ENCODE measurements around the gene PLEKHA7.

DNA sequence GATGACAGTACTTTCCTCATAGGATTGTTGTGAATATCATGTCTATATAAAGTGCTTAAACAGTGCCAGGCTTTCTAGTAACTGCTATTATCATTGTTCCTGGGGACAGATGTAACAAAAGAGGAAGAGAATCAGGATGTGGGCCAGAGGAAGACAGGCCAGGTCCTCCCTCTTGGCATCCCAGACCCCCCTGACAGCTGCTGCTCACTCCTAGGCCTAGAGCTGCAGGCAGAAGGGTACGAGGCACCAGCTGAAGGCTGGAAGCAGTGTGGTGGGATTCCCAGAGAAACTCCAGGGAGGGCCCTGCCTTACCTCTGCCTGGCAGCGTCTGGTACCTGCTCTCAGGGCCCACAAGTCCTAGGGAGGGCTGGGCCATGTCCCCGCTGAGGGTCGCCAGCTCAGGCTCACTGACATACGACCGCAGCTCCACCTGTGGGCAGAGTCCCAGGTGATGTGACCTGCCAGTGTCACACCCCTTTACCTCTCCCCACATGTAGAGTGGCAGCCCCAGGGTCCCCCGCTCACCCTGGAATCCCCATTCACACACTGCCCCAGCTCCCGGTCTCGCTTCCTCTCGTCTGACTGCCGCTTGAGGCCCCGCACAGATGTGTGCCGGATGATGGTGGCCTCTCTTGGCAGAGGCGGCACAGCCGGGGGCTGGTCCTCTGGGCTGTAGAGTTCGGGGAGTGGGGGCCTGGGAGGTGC lies 223.6 kb downstream of the PLEKHA7 start:
- TF ChIP-seq, protein P1, sequence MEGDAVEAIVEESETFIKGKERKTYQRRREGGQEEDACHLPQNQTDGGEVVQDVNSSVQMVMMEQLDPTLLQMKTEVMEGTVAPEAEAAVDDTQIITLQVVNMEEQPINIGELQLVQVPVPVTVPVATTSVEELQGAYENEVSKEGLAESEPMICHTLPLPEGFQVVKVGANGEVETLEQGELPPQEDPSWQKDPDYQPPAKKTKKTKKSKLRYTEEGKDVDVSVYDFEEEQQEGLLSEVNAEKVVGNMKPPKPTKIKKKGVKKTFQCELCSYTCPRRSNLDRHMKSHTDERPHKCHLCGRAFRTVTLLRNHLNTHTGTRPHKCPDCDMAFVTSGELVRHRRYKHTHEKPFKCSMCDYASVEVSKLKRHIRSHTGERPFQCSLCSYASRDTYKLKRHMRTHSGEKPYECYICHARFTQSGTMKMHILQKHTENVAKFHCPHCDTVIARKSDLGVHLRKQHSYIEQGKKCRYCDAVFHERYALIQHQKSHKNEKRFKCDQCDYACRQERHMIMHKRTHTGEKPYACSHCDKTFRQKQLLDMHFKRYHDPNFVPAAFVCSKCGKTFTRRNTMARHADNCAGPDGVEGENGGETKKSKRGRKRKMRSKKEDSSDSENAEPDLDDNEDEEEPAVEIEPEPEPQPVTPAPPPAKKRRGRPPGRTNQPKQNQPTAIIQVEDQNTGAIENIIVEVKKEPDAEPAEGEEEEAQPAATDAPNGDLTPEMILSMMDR (conservative IDR thresholded peaks at IDR 0.05; ENCODE audit: low read depth, low read length), result no peak
- no peak for TF ChIP-seq EZH2 (IDR thresholded peaks at IDR 0.05; ENCODE audit: borderline replicate concordance, low read depth, low read length, poor library complexity, severe bottlenecking)
